HepG2 (cell line): Measurements from ENCODE around the gene TTC31. TPM values are rescaled to one million over a fixed set of nuclear protein-coding genes. Genes with fewer than 3 reads are reported as not detected.
A peak's percentile ranks its signal among the peaks of the same experiment; 100 is the strongest.

ENCODE experiments used
- ELF1 ChIP-seq: sonication (generic); formaldehyde crosslinking; IDR thresholded peaks from 2 replicates; pipeline ENCODE4 v1.4.0; 2020; ENCODE audit warnings: missing genetic modification reagents
- GFI1 ChIP-seq: sonication (generic); formaldehyde crosslinking; IDR thresholded peaks from 2 replicates; pipeline ENCODE4 v1.5.0; 2020; ENCODE audit warnings: missing genetic modification reagents, mild to moderate bottlenecking, borderline replicate concordance
- HIC2 ChIP-seq: sonication (generic); formaldehyde crosslinking; IDR thresholded peaks from 2 replicates; pipeline ENCODE4 v1.9.0; 2022; ENCODE audit warnings: low read depth, missing genetic modification reagents
- HOXA9 ChIP-seq: sonication (generic); formaldehyde crosslinking; IDR thresholded peaks from 2 replicates; pipeline ENCODE4 v1.8.1; 2022; ENCODE audit warnings: missing genetic modification reagents, mild to moderate bottlenecking, moderate library complexity, borderline replicate concordance
- JUNB ChIP-seq: sonication (generic); formaldehyde crosslinking; IDR thresholded peaks from 2 replicates; pipeline ENCODE4 v1.8.0; 2022; ENCODE audit warnings: missing genetic modification reagents, mild to moderate bottlenecking, borderline replicate concordance
- NCOA2 ChIP-seq: sonication (generic); formaldehyde crosslinking; IDR thresholded peaks from 2 replicates; pipeline ENCODE4 v1.8.0; 2022; ENCODE audit warnings: inconsistent platforms
- SIN3A ChIP-seq: IDR thresholded peaks from 2 replicates; pipeline ENCODE4 v1.6.1; 2011; ENCODE audit warnings: low read depth, mild to moderate bottlenecking, control low read depth, low read length, borderline replicate concordance
- SRY ChIP-seq: sonication (generic); formaldehyde crosslinking; IDR thresholded peaks from 2 replicates; pipeline ENCODE4 v1.8.0; 2022; ENCODE audit warnings: mild to moderate bottlenecking, missing genetic modification reagents
- TAF1 ChIP-seq: sonication (generic); formaldehyde crosslinking; IDR thresholded peaks from 2 replicates; pipeline ENCODE4 v1.4.0; 2020; ENCODE audit warnings: missing genetic modification reagents
- TEAD3 ChIP-seq: optimal IDR thresholded peaks from 2 replicates; pipeline ENCODE3; 2016; ENCODE audit warnings: borderline replicate concordance
- TFAP4 ChIP-seq: sonication (generic); IDR thresholded peaks from 2 replicates; pipeline ENCODE4 v1.6.1; 2016; ENCODE audit warnings: low read depth, borderline replicate concordance
- THAP11 ChIP-seq: IDR thresholded peaks from 2 replicates; pipeline ENCODE4 v1.6.1; 2016; ENCODE audit warnings: missing biosample characterization, missing genetic modification reagents
- ZBTB7B ChIP-seq: sonication (generic); formaldehyde crosslinking; IDR thresholded peaks from 2 replicates; pipeline ENCODE4 v1.4.0; 2020; ENCODE audit warnings: missing genetic modification reagents
- ZBTB8A ChIP-seq: sonication (generic); formaldehyde crosslinking; IDR thresholded peaks from 2 replicates; pipeline ENCODE4 v1.4.0; 2020; ENCODE audit warnings: mild to moderate bottlenecking, low read depth, missing genetic modification reagents, borderline replicate concordance
- ZNF124 ChIP-seq: sonication (generic); formaldehyde crosslinking; IDR thresholded peaks from 2 replicates; pipeline ENCODE4 v1.4.0; 2020; ENCODE audit warnings: missing genetic modification reagents
- ZNF292 ChIP-seq: sonication (generic); formaldehyde crosslinking; IDR thresholded peaks from 2 replicates; pipeline ENCODE4 v1.8.1; 2022; ENCODE audit warnings: mild to moderate bottlenecking, low read depth, missing genetic modification reagents, borderline replicate concordance
- polyA plus RNA-seq, 8 experiments: library from polyadenylated mRNA; depleted of rRNA in 3 of 8; stranded (reverse) in 7 of 8; unstranded in 1 of 8; fragments of >200 nt; fragmentation: Illumina TruSeq in 4 of 8; extraction: Trizol in 4 of 8; gene quantifications; 2 replicates each; pipeline versions ENCODE4 v1.2.1 to v1.2.3, GENCODE V29; 2011 to 2016; ENCODE audit warnings: low read depth in 4 of 8, missing spikeins in 1 of 8, mixed read lengths in 1 of 8; ENCODE audit not compliant: insufficient read depth in 1 of 8
- total RNA-seq, 5 experiments: library from RNA; depleted of rRNA; stranded (reverse); fragments of >200 nt; fragmentation: Illumina TruSeq; extraction: Trizol; gene quantifications; 2 replicates each; pipeline ENCODE4 v1.2.3, GENCODE V29; 2016; ENCODE audit warnings: low read depth in 1 of 5
- TF ChIP-seq, protein P1 (sequence below): sonication (generic); formaldehyde crosslinking; IDR thresholded peaks from 2 replicates; pipeline ENCODE4 v1.4.0; 2020; ENCODE audit warnings: missing genetic modification reagents; ENCODE audit errors: not compliant biosample characterization
- TF ChIP-seq, protein P2 (sequence below): sonication (generic); formaldehyde crosslinking; IDR thresholded peaks from 2 replicates; pipeline ENCODE4 v1.4.0; 2020; ENCODE audit warnings: missing genetic modification reagents, mild to moderate bottlenecking, borderline replicate concordance
- TF ChIP-seq, protein P3 (sequence below): sonication (generic); formaldehyde crosslinking; IDR thresholded peaks from 2 replicates; pipeline ENCODE4 v1.4.0; 2020; ENCODE audit warnings: missing genetic modification reagents, borderline replicate concordance

The TTC31 gene
- total and polyA plus RNA-seq, 2 of the 13 experiments (the other 11 are each of a cell fraction or from before 2014, with no cell fraction given), result 28.3 to 39.5 TPM

DNA sequence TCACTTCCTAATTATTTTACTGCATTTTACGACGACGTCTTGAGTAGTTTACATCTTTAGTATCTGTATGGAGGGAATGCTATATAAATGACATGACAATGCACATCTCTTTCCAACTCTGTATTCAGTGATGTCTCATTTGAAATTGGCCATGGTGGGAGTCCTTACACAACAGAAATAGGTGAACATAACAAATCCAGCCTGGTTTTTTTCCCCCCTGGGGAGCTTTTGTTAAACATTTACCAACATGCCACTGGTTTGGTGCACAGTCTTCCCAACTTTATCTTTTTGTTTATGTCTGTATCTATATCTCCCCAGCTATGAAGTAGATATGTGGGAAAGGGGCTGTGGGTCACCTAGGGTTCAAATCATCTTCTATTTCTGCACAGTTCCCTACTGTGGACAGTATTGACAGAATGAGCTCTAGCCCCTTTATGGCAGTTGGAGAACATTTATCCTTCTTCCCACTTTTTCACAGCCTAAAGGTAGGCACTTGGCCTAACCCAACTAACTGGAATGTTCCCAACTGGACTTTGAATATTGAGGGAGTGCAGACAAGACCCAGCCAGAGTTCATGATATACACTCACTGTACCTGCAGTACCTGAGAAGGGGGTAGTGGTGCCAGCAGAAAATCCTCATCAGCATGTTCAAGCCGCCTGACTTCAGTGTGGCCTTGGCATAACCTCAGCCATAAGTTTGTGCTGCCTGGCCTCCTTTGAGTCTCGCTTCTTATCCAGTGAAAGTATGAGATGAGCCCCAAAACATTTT, 35.5 kb upstream of the TTC31 start (continued):
- TF ChIP-seq, protein P1, sequence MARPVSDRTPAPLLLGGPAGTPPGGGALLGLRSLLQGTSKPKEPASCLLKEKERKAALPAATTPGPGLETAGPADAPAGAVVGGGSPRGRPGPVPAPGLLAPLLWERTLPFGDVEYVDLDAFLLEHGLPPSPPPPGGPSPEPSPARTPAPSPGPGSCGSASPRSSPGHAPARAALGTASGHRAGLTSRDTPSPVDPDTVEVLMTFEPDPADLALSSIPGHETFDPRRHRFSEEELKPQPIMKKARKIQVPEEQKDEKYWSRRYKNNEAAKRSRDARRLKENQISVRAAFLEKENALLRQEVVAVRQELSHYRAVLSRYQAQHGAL (CRISPR knock-in tag), result no peak
- TF ChIP-seq NCOA2 (peak; percentile 59; the same call in 1 of the 2 replicates), HOXA9 (CRISPR knock-in tag) (no peak), SIN3A (no peak), ZBTB7B (peak; percentile 54; the same call in 1 of the 2 replicates), ZNF124 (CRISPR knock-in tag) (peak; percentile 46; the same call in 1 of the 2 replicates), ZBTB8A (CRISPR knock-in tag) (no peak), TAF1 (CRISPR knock-in tag) (no peak), JUNB (CRISPR knock-in tag) (no peak), HIC2 (CRISPR knock-in tag) (peak; percentile 42; the same call in 1 of the 2 replicates), SRY (CRISPR knock-in tag) (no peak; the same call in 1 of the 2 replicates), TFAP4 (no peak), ELF1 (CRISPR knock-in tag) (peak; percentile 17; the same call in 1 of the 2 replicates), THAP11 (CRISPR knock-in tag) (peak; percentile 28; the same call in 1 of the 2 replicates), GFI1 (CRISPR knock-in tag) (peak; percentile 32; the same call in 1 of the 2 replicates), ZNF292 (CRISPR knock-in tag) (no peak; the same call in 1 of the 2 replicates), TEAD3 (CRISPR knock-in tag) (peak; percentile 83)
- TF ChIP-seq, protein P2, sequence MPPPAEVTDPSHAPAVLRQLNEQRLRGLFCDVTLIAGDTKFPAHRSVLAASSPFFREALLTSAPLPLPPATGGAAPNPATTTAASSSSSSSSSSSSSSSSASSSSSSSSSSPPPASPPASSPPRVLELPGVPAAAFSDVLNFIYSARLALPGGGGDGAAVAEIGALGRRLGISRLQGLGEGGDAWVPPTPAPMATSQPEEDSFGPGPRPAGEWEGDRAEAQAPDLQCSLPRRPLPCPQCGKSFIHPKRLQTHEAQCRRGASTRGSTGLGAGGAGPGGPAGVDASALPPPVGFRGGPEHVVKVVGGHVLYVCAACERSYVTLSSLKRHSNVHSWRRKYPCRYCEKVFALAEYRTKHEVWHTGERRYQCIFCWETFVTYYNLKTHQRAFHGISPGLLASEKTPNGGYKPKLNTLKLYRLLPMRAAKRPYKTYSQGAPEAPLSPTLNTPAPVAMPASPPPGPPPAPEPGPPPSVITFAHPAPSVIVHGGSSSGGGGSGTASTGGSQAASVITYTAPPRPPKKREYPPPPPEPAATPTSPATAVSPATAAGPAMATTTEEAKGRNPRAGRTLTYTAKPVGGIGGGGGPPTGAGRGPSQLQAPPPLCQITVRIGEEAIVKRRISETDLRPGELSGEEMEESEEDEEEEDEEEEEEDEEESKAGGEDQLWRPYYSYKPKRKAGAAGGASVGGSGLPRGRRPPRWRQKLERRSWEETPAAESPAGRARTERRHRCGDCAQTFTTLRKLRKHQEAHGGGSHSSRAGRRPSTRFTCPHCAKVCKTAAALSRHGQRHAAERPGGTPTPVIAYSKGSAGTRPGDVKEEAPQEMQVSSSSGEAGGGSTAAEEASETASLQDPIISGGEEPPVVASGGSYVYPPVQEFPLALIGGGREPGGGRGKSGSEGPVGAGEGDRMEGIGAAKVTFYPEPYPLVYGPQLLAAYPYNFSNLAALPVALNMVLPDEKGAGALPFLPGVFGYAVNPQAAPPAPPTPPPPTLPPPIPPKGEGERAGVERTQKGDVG (CRISPR knock-in tag), result no peak
- TF ChIP-seq, protein P3, sequence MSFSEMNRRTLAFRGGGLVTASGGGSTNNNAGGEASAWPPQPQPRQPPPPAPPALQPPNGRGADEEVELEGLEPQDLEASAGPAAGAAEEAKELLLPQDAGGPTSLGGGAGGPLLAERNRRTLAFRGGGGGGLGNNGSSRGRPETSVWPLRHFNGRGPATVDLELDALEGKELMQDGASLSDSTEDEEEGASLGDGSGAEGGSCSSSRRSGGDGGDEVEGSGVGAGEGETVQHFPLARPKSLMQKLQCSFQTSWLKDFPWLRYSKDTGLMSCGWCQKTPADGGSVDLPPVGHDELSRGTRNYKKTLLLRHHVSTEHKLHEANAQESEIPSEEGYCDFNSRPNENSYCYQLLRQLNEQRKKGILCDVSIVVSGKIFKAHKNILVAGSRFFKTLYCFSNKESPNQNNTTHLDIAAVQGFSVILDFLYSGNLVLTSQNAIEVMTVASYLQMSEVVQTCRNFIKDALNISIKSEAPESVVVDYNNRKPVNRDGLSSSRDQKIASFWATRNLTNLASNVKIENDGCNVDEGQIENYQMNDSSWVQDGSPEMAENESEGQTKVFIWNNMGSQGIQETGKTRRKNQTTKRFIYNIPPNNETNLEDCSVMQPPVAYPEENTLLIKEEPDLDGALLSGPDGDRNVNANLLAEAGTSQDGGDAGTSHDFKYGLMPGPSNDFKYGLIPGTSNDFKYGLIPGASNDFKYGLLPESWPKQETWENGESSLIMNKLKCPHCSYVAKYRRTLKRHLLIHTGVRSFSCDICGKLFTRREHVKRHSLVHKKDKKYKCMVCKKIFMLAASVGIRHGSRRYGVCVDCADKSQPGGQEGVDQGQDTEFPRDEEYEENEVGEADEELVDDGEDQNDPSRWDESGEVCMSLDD, result no peak
